ENCODE measurements around the gene TES.

GRCh38 chr7:116211006-116211912 is 920 bp downstream of the TES start:
- TF ChIP-seq CTCF (IDR thresholded peaks at IDR 0.05) (no peak), POLR2A (IDR thresholded peaks at IDR 0.05) (peak in 1 of 2 donors; percentile 84)

Data from heart left ventricle (tissue), 13 donors.